ENCODE results near the gene CHST8. TPM values are rescaled to one million over a fixed set of nuclear protein-coding genes. Genes with fewer than 3 reads are reported as not detected.

The CHST8 gene
- total RNA-seq, 1 donor from 2014 or later: 0.35 TPM

- Mint-ChIP-seq H3K27me3 (ENCODE audit: low read depth) (peaks cover 16% of the 10 kb centered on the region), H3K4me3 (ENCODE audit: unreplicated experiment) (no peak overlapping the region)
- no peak for TF ChIP-seq CTCF (IDR thresholded peaks at IDR 0.05)
Measured at GRCh38 chr19:33641956-33642498, 20.3 kb downstream of the CHST8 start.

GRCh38 chr19:33644284-33644836 lies 22.6 kb downstream of the CHST8 start:
- Mint-ChIP-seq H3K27ac (ENCODE audit: unreplicated experiment) (no peak overlapping the region), H3K4me1 (ENCODE audit: low read depth) (no peaks in the 10 kb centered on the region), H3K4me3 (ENCODE audit: unreplicated experiment) (no peak overlapping the region), H3K9me3 (ENCODE audit: low read depth) (peaks cover 3% of the 10 kb centered on the region), H3K36me3 (ENCODE audit: low read depth) (no peaks in the 10 kb centered on the region), H3K27me3 (ENCODE audit: low read depth) (peaks cover 7% of the 10 kb centered on the region)
- peak; percentile 58 for DNase-seq (ENCODE audit: low spot score)
- TF ChIP-seq CTCF (IDR thresholded peaks at IDR 0.05): no peak

More at GRCh38 chr19:33641956-33642498, 20.3 kb downstream of the CHST8 start:
- no peaks in the 10 kb centered on the region for H3K4me1 Mint-ChIP-seq (ENCODE audit: low read depth)
- peaks cover 3% of the 10 kb centered on the region for H3K9me3 Mint-ChIP-seq (ENCODE audit: low read depth)
- no peak overlapping the region for H3K27ac Mint-ChIP-seq (ENCODE audit: unreplicated experiment)
- peak; percentile 44 for DNase-seq (ENCODE audit: low spot score)
- H3K36me3 Mint-ChIP-seq (ENCODE audit: low read depth): no peaks in the 10 kb centered on the region

DNA sequence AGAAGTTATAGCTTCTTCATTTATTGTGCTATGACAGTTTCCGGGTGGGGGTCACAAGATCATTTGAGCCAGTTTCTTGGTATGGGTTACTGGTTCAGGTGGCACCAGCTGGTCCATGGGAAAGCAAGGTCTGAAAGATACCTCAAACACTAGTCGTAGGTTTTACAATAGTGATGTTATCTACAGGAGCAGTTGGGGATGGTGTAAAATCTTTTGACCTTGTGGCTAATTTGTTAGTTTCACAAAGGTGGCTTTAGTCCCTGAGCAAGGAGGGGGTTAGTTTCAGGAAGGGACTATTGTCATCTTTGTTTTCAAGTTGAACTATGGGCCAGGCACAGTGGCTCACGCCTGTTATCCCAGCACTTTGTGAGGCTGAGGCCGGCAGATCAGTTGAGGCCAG lies 24.6 kb downstream of the CHST8 start:
- H3K27ac Mint-ChIP-seq (ENCODE audit: unreplicated experiment): no peak overlapping the region
- peaks cover 3% of the 10 kb centered on the region for H3K9me3 Mint-ChIP-seq (ENCODE audit: low read depth)
- peaks cover 5% of the 10 kb centered on the region for H3K27me3 Mint-ChIP-seq (ENCODE audit: low read depth)

GRCh38 chr19:33647146-33647545 lies 25.4 kb downstream of the CHST8 start:
- H3K4me3 Mint-ChIP-seq (ENCODE audit: unreplicated experiment): no peak overlapping the region
- H3K4me1 Mint-ChIP-seq (ENCODE audit: low read depth): no peaks in the 10 kb centered on the region
- no peaks in the 10 kb centered on the region for H3K36me3 Mint-ChIP-seq (ENCODE audit: low read depth)
- peaks cover 5% of the 10 kb centered on the region for H3K9me3 Mint-ChIP-seq (ENCODE audit: low read depth)
- peaks cover 7% of the 10 kb centered on the region for H3K27me3 Mint-ChIP-seq (ENCODE audit: low read depth)
- no peak overlapping the region for H3K27ac Mint-ChIP-seq (ENCODE audit: unreplicated experiment)
- TF ChIP-seq CTCF (IDR thresholded peaks at IDR 0.05): no peak
- DNase-seq (ENCODE audit: low spot score): peak; percentile 22

More for the DNA sequence above, 24.6 kb downstream of the CHST8 start:
- no peaks in the 10 kb centered on the region for H3K36me3 Mint-ChIP-seq (ENCODE audit: low read depth)
- DNase-seq (ENCODE audit: low spot score): no peak
- TF ChIP-seq CTCF (IDR thresholded peaks at IDR 0.05): no peak
- H3K4me3 Mint-ChIP-seq (ENCODE audit: unreplicated experiment): no peak overlapping the region
- H3K4me1 Mint-ChIP-seq (ENCODE audit: low read depth): no peaks in the 10 kb centered on the region

DNA sequence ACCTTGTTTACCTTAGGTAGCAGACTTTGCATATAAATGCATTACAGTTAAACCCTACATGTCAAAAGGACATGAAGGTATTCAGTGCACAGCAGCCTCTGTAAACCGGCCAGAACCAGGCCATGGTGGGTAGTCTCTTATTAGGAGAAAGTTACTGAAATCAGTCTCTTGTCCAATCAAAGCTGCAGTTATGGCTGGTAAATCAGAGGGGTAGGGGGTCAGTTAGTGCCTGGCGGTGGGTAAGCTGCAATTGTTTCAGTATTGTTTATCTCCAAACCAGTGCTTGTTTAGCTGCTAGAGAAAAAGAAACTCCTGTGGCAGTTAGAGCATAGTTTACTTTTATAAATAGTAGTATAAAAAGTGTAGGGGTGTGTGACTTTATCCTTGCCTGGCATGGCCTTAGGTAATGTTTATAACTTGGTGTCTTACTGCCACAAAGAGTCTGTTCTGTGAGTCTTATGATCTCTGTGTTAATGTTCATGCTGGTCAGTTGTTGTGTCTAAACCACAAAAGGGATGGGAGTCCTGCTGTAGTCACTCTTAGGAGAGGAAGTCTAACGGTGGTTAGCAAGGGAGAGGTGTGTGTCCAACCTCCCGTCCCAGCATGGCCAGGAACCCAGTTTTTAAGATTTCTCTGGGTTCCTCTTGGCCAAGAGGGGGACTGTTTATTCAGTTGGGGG lies 28.0 kb downstream of the CHST8 start:
- no peaks in the 10 kb centered on the region for H3K4me1 Mint-ChIP-seq (ENCODE audit: low read depth)
- H3K27ac Mint-ChIP-seq (ENCODE audit: unreplicated experiment): no peak overlapping the region
- DNase-seq (ENCODE audit: low spot score): peak; percentile 1
- H3K9me3 Mint-ChIP-seq (ENCODE audit: low read depth): peaks cover 15% of the 10 kb centered on the region
- H3K36me3 Mint-ChIP-seq (ENCODE audit: low read depth): no peaks in the 10 kb centered on the region
- H3K27me3 Mint-ChIP-seq (ENCODE audit: low read depth): peaks cover 7% of the 10 kb centered on the region
- H3K4me3 Mint-ChIP-seq (ENCODE audit: unreplicated experiment): no peak overlapping the region
- TF ChIP-seq CTCF (IDR thresholded peaks at IDR 0.05): no peak
